ENCODE data around the gene TTLL12.

DNA sequence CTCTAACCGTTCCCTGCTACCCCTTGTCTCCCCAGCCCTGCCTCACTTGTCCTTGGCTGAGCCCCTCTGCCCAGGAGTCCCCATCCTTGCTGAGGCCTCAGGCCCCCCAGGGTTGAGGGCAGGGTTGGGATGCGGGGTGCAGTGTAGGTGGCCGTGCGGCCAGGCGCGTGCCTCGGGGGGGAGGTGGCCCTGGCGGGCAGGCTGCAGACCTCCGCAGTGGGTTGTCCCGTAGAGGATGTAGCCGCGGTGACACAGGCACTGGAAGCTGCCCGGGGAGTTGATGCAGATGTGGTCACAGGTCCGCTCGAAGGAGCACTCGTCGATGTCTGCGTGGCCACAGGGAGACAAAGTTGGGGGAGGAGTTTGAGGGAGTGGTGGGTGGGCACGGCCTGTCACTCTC, 41.9 kb upstream of the TTLL12 start:
- no peak for TF ChIP-seq CTCF (IDR thresholded peaks at IDR 0.05; ENCODE audit: low read depth, low read length)
- TF ChIP-seq EZH2phosphoT487 (IDR thresholded peaks at IDR 0.05; ENCODE audit: low read depth): no peak
